GM23338 (cell line): ENCODE data around the gene SFTA2. TPM values are rescaled to one million over a fixed set of nuclear protein-coding genes. Genes with fewer than 3 reads are reported as not detected.

Experiments
- ATAC-seq: fragments of 200-7000 bp; cut with Tn5 transposase; 3 replicates; pipeline ENCODE4 v1.9.1; 2020
- DNase-seq: peaks from one replicate; pipeline ENCODE4 v3.0.0-alpha.2; 2015; ENCODE audit warnings: low spot score
- H2AFZ ChIP-seq: fragments of 200-600 bp; sonication (generic); 2 replicates; pipeline ENCODE4 v1.8.0; 2016; ENCODE audit warnings: antibody characterized with exemption, mild to moderate bottlenecking, moderate library complexity
- H3F3A ChIP-seq: fragments of 200-600 bp; sonication (generic); replicated peaks from 2 replicates; pipeline ENCODE4 v1.8.0; 2017; ENCODE audit warnings: antibody characterized with exemption, mixed run types, low read depth
- H3K27ac ChIP-seq: fragments of 200-600 bp; sonication (generic); 2 replicates; pipeline ENCODE4 v1.6.1; 2016; ENCODE audit warnings: low read depth
- H3K27me3 ChIP-seq: fragments of 200-600 bp; sonication (generic); 2 replicates; pipeline ENCODE4 v1.8.0; 2016; ENCODE audit warnings: mild to moderate bottlenecking, mixed run types, moderate library complexity; ENCODE audit not compliant: insufficient read depth
- H3K36me3 ChIP-seq: fragments of 200-600 bp; sonication (generic); 2 replicates; pipeline ENCODE4 v1.8.0; 2016; ENCODE audit warnings: mild to moderate bottlenecking; ENCODE audit not compliant: insufficient read depth
- H3K4me1 ChIP-seq: fragments of 200-600 bp; sonication (generic); 2 replicates; pipeline ENCODE4 v1.8.0; 2016; ENCODE audit warnings: mild to moderate bottlenecking, moderate library complexity; ENCODE audit not compliant: insufficient read depth
- H3K4me2 ChIP-seq: fragments of 200-600 bp; sonication (generic); 2 replicates; pipeline ENCODE4 v1.7.1; 2017; ENCODE audit warnings: mixed run types
- H3K4me3 ChIP-seq: fragments of 200-600 bp; sonication (generic); 2 replicates; pipeline ENCODE4 v1.6.1; 2016; ENCODE audit warnings: mixed run types
- H3K79me2 ChIP-seq: fragments of 200-600 bp; sonication (generic); replicated peaks from 2 replicates; pipeline ENCODE4 v1.8.0; 2017; ENCODE audit warnings: mild to moderate bottlenecking; ENCODE audit not compliant: insufficient read depth
- H3K9me2 ChIP-seq: fragments of 200-600 bp; sonication (generic); 2 replicates; pipeline ENCODE4 v1.8.0; 2017; ENCODE audit not compliant: insufficient read depth
- H4K20me1 ChIP-seq: fragments of 200-600 bp; sonication (generic); replicated peaks from 2 replicates; pipeline ENCODE4 v1.8.0; 2017; ENCODE audit warnings: mild to moderate bottlenecking; ENCODE audit not compliant: insufficient read depth
- H3K27ac Mint-ChIP-seq: 2 replicates; pipeline ENCODE4 v1.8.0; 2020; ENCODE audit warnings: inconsistent platforms, mild to moderate bottlenecking, moderate library complexity, mixed read lengths
- H3K27me3 Mint-ChIP-seq: 3 replicates; pipeline ENCODE4 v1.8.0; 2022; ENCODE audit warnings: low read depth, mild to moderate bottlenecking, moderate library complexity, mixed read lengths, inconsistent platforms; ENCODE audit not compliant: insufficient read depth, poor library complexity
- H3K36me3 Mint-ChIP-seq: 3 replicates; pipeline ENCODE4 v1.8.0; 2021; ENCODE audit warnings: low read depth, mild to moderate bottlenecking, inconsistent platforms, moderate library complexity, mixed read lengths
- H3K4me1 Mint-ChIP-seq: 3 replicates; pipeline ENCODE4 v1.8.0; 2020; ENCODE audit warnings: mild to moderate bottlenecking, inconsistent platforms, mixed read lengths
- H3K4me3 Mint-ChIP-seq: 3 replicates; pipeline ENCODE4 v1.8.0; 2021; ENCODE audit warnings: moderate library complexity, mild to moderate bottlenecking, inconsistent platforms, mixed read lengths
- H3K9me3 Mint-ChIP-seq: 3 replicates; pipeline ENCODE4 v1.8.0; 2020; ENCODE audit warnings: moderate library complexity, mild to moderate bottlenecking, inconsistent platforms, mixed read lengths
- CTCF ChIP-seq, 2 experiments: fragments of 200-600 bp in 1 of 2; sonication (generic) in 1 of 2; conservative IDR thresholded peaks; 2 replicates each; pipeline versions ENCODE4 v1.5.1 to v1.6.1; 2016 to 2017; ENCODE audit warnings: antibody characterized with exemption in 2 of 2, low read depth in 2 of 2, mild to moderate bottlenecking in 2 of 2, moderate library complexity in 1 of 2
- ETS1 ChIP-seq: IDR thresholded peaks from 2 replicates; pipeline ENCODE4 v1.6.1; 2016; ENCODE audit warnings: antibody characterized with exemption
- EZH2phosphoT487 ChIP-seq: fragments of 200-600 bp; sonication (generic); IDR thresholded peaks from one replicate; pipeline ENCODE4 v1.8.1; 2018; ENCODE audit warnings: antibody characterized with exemption; ENCODE audit not compliant: unreplicated experiment
- JUNB ChIP-seq: IDR thresholded peaks from one replicate; pipeline ENCODE4 v1.6.1; 2016; ENCODE audit warnings: antibody characterized with exemption; ENCODE audit not compliant: unreplicated experiment
- NANOG ChIP-seq: IDR thresholded peaks from 2 replicates; pipeline ENCODE4 v1.6.1; 2016; ENCODE audit warnings: antibody characterized with exemption, borderline replicate concordance
- POLR2AphosphoS5 ChIP-seq: IDR thresholded peaks from 2 replicates; pipeline ENCODE4 v1.6.1; 2016; ENCODE audit warnings: antibody characterized with exemption, low read depth
- REST ChIP-seq: IDR thresholded peaks from one replicate; pipeline ENCODE4 v1.6.1; 2018; ENCODE audit warnings: antibody characterized with exemption; ENCODE audit not compliant: unreplicated experiment
- STAT1 ChIP-seq: IDR thresholded peaks from one replicate; pipeline ENCODE4 v1.6.1; 2016; ENCODE audit warnings: antibody characterized with exemption; ENCODE audit not compliant: unreplicated experiment
- ZNF114 ChIP-seq: fragments of 250-450 bp; sonication (Bioruptor Pico); IDR thresholded peaks from 2 replicates; pipeline ENCODE4 v1.5.0; 2020; ENCODE audit warnings: mild to moderate bottlenecking, moderate library complexity
- ZNF462 ChIP-seq: fragments of 250-450 bp; sonication (Bioruptor Pico); IDR thresholded peaks from 2 replicates; pipeline ENCODE4 v1.5.0; 2020; ENCODE audit warnings: mild to moderate bottlenecking, moderate library complexity
- polyA plus RNA-seq: library from polyadenylated mRNA; unstranded; fragments of >200 nt; fragmentation: Nextera tagmentation; extraction: Ambion mirVana; gene quantifications from 2 replicates; pipeline ENCODE4 v1.2.1, GENCODE V29; 2016
- total RNA-seq: library from RNA; depleted of rRNA; stranded (reverse); fragments of >200 nt; shearing (Covaris generic); gene quantifications from 2 replicates; pipeline ENCODE4 v1.2.3, GENCODE V29; 2014

The SFTA2 gene
- total and polyA plus RNA-seq, 2 experiments from 2014 or later = not detected

- TF ChIP-seq CTCF (conservative IDR thresholded peaks at IDR 0.05; ENCODE audit: low read depth in 2 of 2) = no peak
- no peak for TF ChIP-seq JUNB
- no peak for TF ChIP-seq STAT1
- no peak for TF ChIP-seq EZH2phosphoT487
Measured at GRCh38 chr6:30960907-30961673, 29.1 kb upstream of the SFTA2 start (continued).

GRCh38 chr6:30957716-30958115 is 25.7 kb upstream of the SFTA2 start:
- H3K36me3 Mint-ChIP-seq = no peaks in the 10 kb centered on the region
- no peak for DNase-seq
- no peaks in the 10 kb centered on the region for H3K9me2 ChIP-seq
- no peaks in the 10 kb centered on the region for H3K79me2 ChIP-seq
- no peak overlapping the region for H3K27ac ChIP-seq
- H3K27ac Mint-ChIP-seq = no peak overlapping the region
- H3K4me3 ChIP-seq = no peak overlapping the region
- peaks cover 12% of the 10 kb centered on the region for H3K4me1 ChIP-seq
- peaks cover 13% of the 10 kb centered on the region for H3K4me1 Mint-ChIP-seq
- H3K27me3 Mint-ChIP-seq = peaks cover 29% of the 10 kb centered on the region
- H3K4me2 ChIP-seq = no peak overlapping the region
- H3K27me3 ChIP-seq = peaks cover 35% of the 10 kb centered on the region
- peaks cover 4% of the 10 kb centered on the region; the same call in 1 of the 2 replicates for H3F3A ChIP-seq
- no peak overlapping the region for H3K4me3 Mint-ChIP-seq
- ATAC-seq = no peak
- H3K36me3 ChIP-seq = no peaks in the 10 kb centered on the region
- 0 out of 3 replicates have a peak, but pooled peaks cover 3% of the 10 kb centered on the region for H3K9me3 Mint-ChIP-seq
- H4K20me1 ChIP-seq = no peaks in the 10 kb centered on the region
- no peak overlapping the region for H2AFZ ChIP-seq
- TF ChIP-seq JUNB (no peak), ETS1 (no peak), ZNF114 (CRISPR knock-in tag) (no peak), REST (no peak), ZNF462 (no peak), NANOG (no peak), POLR2AphosphoS5 (no peak)
